B cell (primary cell): Measurements from ENCODE around the gene GPR135.

Source experiments
- CTCF ChIP-seq: fragments of 200-600 bp; IDR thresholded peaks from one replicate; pipeline ENCODE4 v1.8.0; 2022; ENCODE audit warnings: antibody characterized with exemption, mild to moderate bottlenecking
- EZH2 ChIP-seq: IDR thresholded peaks from 2 replicates; pipeline ENCODE4 v1.6.1; 2012; ENCODE audit warnings: borderline replicate concordance, low read depth, mild to moderate bottlenecking, moderate library complexity, low read length; ENCODE audit not compliant: insufficient read depth, poor library complexity, severe bottlenecking

GRCh38 chr14:59509101-59509500, 43.9 kb upstream of the GPR135 start:
- TF ChIP-seq CTCF (no peak), EZH2 (no peak)
